GM23248 (cell line): ENCODE results near the gene KLK1.

ENCODE experiments used
- EZH2 ChIP-seq: fragments of 200-600 bp; sonication (generic); IDR thresholded peaks from 2 replicates; pipeline ENCODE4 v1.6.1; 2018; ENCODE audit warnings: antibody characterized with exemption, mild to moderate bottlenecking; ENCODE audit not compliant: insufficient read depth, poor library complexity, severe bottlenecking
- EZH2phosphoT487 ChIP-seq: fragments of 200-600 bp; sonication (generic); IDR thresholded peaks from 2 replicates; pipeline ENCODE4 v1.6.1; 2018; ENCODE audit warnings: antibody characterized with exemption, moderate library complexity, mild to moderate bottlenecking, low read depth; ENCODE audit not compliant: insufficient read depth

GRCh38 chr19:50858886-50859285, 35.3 kb upstream of the KLK1 start:
- no peak for TF ChIP-seq EZH2
- TF ChIP-seq EZH2phosphoT487: no peak
